LNCaP clone FGC (cell line): Measurements from ENCODE around the gene MAP6.

Experiments
- DNase-seq: peaks from one replicate; pipeline ENCODE4 v3.0.0-alpha.2; 2011; ENCODE audit warnings: low read depth
- H3K4me3 ChIP-seq: 2 replicates; pipeline ENCODE4 v1.5.1; 2011; ENCODE audit warnings: mild to moderate bottlenecking, low read depth, low read length, control low read depth
- CTCF ChIP-seq: IDR thresholded peaks from 2 replicates; pipeline ENCODE4 v1.5.1; 2012; ENCODE audit warnings: mild to moderate bottlenecking; ENCODE audit not compliant: control insufficient read depth, insufficient read depth; ENCODE audit errors: extremely low read depth

Gene MAP6

DNA sequence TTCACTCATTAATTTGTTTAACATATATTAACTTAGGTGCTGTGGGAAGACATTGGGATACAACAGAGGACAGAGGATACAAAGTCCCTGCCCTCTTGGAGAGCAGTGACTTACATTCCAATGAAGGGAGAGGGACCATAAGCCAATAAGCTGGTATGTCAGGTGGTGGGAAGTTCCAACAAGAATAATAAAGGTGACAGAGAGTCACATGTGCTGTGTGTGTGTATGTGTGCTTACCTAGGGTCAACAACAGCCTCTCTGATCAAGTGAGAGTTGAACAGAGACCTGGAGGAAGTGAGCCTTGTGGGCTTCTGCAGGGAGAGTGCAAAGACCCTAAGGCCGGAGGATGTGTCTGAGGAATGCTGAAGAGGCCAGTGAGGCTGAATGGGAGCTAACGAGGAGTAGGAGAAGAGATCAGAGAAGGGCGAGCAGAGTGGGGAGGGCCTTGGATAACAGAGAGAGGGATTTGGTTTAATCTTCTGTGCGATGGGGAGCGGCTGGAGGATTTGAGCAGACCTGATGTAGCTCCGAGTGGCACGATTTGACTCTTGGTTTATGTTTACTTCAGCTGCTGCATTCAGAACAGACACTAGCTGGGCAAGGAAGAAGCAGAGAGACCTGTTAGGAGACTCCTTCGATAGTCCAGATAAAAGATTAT is 35.3 kb downstream of the MAP6 start:
- no peak overlapping the region for H3K4me3 ChIP-seq
- no peak for TF ChIP-seq CTCF
- no peak for DNase-seq

DNA sequence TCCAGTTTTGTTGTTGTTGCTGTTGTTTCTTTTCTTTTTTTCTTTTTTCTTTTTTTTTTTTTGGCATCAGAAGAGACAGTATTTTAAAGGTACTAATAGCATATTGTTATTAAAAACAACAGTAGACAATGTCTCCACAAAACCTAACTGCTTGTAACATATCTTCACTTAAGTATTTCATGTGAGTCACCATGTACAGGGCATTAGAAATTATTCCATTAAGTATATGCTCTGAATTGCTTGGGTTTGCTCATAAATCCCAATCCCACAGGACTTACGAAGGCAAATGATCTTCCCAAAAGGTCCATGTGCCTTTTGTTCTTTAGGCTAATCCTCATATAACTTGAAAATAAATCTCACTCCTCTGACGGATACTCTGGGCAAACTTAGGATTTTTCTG is 35.9 kb downstream of the MAP6 start:
- no peak for DNase-seq
- TF ChIP-seq CTCF = no peak
- no peak overlapping the region for H3K4me3 ChIP-seq

DNA sequence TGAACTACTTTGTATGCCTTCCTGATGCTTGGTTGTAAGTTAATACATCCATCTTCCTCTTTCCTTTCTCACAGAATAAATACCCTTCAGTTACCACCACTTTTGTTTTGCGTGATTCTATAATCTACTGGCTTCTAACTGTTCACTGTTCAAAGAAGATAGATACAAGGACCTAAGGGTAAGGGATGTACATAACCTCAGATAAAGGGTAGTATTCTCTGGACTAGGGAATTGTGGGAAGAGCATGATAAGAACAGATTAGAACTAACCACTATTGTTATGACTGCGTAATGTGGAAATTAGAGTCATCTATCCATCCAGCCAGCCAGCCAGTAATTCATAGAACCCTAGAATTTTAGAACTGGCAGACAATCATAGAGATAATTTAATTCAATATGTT is 36.4 kb downstream of the MAP6 start:
- TF ChIP-seq CTCF = no peak
- DNase-seq = no peak

GRCh38 chr11:75631086-75631730 is 37.6 kb downstream of the MAP6 start:
- H3K4me3 ChIP-seq = no peak overlapping the region
- no peak for DNase-seq
- TF ChIP-seq CTCF = no peak

More for the DNA sequence above, 36.4 kb downstream of the MAP6 start:
- no peak overlapping the region for H3K4me3 ChIP-seq

- no peak overlapping the region for H3K4me3 ChIP-seq
- no peak for TF ChIP-seq CTCF
- no peak for DNase-seq
Observed at GRCh38 chr11:75627906-75628668, 40.8 kb downstream of the MAP6 start.

DNA sequence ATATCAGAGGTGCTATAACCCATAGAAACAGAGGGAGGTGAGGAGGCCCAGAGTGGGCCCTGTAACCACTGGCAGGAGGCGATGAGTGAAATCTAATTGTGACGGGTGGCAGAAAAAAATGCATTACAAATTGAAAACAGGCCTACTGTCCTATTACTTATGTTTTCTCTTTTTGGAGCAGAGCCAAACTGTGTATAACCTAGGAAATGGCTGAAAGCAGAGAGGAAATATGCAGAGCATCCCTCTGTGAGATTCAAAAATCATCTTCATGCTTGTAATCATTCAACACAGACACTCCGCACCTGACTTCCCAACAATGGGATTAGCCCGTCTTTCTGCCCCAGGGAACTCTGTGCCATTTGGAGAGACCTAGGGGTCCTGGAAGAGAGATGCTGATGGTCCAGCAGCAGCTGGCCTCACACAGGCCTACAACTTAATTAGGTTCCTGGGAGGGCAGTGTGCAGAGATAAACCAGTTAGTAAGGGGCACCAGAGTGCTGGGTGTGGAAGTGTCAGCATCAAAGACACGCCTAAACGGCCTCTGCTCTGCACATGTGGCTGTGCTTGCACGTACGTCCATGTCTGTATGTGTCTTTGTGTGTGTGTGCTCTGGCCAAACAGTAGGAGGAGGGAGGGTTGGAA is 41.8 kb downstream of the MAP6 start:
- TF ChIP-seq CTCF = no peak
- no peak for DNase-seq
- no peak overlapping the region for H3K4me3 ChIP-seq
